Hippocampal formation (tissue), 2 donors: ENCODE measurements around the gene GABARAPL1.
"Not testable (repeated sequence)": the region's sequence is repeated elsewhere in the genome, so short reads cannot be mapped to it uniquely, and the experiment has no call there.

ENCODE experiments used
- DNase-seq, 2 donors: peaks; one replicate each; lab custom pipeline; 2025; lab: John Stamatoyannopoulos, UW

GABARAPL1 gene

DNA sequence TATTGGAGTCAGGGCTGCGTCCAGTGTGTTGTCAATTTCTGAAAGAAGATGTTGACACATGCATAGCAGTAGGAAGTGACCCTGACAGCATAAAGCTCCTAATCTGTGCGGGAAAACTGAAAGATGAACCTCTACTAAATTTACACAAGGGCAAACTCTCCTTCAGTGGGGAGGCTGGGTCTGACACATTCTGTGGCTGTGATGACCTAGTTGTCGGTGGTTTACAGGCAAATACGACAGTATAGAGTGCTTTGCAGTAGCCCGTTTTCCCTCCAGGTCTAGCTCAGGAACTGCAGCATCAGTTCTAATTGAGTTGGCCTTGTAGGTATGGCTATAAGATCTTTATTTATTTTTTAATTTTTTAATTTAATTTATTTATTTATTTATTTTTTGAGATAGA lies 14.8 kb upstream of the GABARAPL1 start:
- DNase-seq: no peak

DNA sequence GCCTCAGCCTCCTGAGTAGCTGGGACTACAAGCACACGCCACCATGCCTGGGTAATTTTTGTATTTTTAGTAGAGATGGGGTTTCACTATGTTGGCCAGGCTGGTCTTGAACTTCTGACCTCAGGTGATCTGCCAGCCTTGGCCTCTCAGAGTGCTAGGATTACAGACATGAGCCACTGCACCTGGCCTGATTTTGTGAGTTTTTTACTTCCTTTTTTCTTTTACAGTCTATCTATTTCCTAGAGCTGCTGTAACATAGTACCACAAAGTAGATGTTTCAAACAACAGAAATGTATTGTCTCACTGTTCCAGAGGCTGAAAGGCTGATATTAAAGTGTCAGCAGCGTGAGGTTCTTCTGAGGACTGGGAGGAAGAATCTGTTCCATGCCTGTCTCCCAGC lies 8.2 kb upstream of the GABARAPL1 start:
- not testable (repeated sequence) for DNase-seq

DNA sequence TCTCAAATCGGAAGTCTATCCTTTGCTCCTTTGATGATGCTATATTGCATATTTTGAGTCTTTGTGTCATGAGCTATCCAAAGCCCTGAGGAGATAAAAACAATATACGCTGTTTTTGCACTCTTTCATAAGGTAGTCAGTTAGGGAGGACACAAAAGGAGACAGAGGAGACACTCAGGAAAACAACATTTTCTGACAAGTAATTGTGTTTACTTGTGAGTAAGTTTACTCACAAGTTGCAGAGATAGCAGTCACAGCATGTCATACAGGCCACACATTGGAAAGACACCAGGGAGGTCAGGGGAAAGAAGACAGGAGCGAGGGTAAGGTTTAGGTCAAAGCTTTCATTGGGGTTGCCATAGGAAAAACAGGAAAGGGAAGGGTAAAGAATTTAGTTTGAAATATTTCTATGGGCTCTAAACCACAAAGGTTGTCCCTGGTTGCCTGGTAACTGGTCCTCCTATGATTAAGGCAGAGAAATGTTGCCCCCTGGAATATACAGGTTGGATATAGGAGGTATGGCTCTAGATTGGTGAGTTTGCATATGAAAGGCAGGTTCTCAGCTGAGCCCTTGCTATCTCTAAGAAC lies 7.4 kb upstream of the GABARAPL1 start:
- DNase-seq: no peak

DNA sequence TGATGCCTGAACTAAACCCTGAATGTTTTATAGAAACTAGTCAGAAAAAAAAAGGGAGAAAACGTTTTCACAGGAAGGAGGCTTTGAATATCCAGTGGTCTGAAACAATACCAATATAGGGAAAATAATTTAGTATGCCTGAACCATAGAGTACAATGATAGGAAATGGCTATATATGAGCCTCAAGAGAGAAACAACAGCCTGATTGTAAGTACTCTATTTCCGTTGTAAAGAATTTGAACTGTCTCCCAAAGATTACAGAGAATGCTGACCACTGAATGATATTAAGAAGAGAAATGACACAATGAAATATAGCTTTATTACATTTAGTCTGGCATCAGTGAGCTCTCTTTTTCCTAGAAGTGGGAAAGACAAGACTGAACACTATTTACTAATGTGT lies 5.5 kb upstream of the GABARAPL1 start:
- no peak for DNase-seq

DNA sequence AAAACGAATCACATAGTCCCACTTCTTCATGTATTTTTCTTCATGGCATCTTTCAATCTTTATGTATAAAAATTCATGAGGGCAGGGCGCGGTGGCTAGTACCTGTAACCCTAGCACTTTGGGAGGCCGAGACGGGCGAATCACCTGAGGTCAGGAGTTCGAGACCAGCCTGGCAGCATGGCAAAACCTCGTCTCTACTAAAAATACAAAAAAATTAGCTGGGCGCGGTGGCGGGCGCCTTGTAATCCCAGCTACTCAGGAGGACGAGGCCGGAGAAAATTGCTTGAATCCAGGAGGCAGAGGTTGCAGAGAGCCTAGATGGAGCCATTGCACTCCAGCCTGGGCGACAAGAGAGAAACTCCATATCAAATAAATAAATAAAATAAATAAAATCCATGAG lies 2.5 kb upstream of the GABARAPL1 start:
- DNase-seq: no peak

DNA sequence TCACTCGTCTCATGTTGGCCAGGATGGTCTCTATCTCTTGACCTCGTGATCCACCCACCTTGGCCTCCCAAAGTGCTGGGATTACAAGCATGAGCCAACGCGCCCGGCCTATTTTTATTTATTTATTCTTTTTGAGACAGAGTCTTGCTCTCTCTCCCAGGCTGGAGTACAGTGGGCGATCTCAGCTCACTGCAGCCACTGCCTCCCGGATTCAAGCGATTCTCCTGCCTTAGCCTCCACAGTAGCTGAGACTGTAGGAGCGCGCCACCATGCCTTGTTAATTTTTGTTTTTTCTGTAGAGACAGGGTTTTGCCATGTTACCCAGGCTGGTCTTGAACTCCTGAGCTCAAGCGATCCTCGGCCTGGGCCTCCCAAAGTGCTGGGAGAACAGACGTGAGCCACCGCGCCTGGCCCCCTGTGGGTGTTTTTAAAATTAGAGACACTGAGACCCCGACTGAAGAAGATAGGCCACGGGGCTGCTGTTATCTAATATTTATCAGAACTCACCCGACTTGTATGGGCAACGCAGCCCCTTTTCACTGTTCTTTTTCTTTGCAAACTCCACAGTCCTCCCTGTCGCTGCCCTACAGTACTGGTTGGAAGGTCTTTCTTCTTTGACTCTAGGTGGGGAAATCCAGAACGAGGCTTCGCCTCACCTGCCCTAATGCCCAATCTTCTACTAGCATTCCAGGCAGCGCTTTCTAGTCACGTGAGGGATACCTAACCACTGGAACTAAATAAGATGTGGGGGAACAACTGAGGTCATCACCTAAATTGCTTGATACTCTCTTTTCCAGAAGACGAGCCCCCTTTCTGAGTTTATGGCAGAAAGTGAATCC lies 1.4 kb upstream of the GABARAPL1 start:
- no peak for DNase-seq

DNA sequence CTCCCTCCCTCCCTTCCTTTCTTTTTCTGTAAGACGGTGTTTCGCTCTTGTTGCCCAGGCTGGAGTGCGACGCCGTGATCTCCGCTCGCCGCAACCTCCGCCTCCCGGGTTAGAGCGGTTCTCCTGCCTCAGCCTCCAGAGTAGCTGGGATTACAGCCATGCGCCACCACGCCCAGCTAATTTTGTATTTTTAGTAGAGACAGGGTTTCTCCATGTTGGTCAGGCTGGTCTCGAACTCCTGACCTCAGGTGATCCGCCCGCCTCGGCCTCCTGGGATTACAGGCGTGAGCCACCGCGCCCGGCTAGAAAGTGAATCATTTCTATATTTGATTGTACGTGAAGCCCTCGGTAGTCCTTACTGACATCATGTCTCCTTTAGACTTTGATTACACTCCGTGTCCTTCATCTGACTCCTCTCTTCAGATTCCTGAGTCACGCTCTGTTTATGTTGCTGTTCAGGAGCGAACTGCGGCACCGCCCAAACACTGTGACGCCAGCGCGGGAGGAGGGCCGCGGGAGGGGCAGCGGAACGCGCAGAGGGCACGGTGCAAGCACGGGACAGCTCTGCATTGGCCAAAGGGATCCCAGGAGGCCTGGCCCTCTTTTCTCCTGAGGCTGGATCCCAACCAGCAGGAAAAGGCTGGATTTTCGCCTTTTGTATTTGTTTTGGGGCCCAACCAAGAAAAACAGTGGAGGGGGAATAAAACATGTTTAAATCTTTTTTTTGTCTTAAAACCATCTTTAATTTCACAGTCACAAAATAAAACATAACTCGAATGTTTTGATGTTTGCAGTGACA lies 538 bp upstream of the GABARAPL1 start:
- DNase-seq: peak; percentile 87 to 91

DNA sequence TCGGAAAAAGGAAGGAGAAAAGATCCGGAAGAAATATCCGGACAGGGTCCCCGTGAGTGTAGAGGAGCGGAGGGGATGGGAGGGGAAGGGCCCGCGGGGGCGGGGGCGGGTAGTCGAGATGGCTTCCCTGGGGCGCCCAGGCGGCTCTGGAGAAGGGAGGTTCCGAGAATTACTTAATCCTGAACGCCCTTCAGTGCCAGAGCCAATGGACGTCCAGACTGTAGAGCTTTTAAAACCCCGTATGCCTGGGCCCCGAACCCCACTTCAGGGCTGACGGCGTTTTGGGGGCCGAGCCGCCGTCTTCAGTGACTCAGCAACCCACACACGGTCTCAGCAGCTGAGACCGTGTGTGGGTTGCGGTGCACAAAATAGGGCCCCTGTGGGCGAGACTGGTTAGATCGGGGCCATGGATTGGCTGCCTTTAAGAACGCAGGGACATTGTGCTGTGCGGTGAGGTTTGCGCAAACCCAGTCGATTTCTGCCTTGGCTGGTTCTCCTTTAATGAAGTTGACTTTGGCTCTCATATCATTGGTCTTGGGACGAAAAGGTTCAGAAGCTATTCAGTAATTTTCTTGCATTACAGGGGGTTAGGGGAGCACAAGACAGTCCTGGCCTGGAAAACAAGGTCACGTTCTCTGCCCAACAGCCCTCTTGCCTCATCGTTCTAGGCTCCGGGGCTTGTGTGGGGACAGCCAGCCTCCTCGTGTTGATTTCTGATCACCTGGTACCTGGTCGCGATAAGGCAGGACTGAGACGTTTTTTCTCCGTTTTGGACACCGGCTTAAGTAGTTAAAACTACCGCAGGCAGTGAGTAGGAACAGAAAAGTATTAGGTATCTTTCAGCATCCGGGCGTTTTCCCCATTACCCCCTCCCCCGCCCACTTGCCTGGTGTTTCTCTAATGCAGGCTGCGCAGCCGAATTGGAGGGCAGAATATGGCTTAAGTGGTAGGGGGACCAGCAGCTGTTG lies 775 bp downstream of the GABARAPL1 start:
- DNase-seq: peak; percentile 56 to 73

DNA sequence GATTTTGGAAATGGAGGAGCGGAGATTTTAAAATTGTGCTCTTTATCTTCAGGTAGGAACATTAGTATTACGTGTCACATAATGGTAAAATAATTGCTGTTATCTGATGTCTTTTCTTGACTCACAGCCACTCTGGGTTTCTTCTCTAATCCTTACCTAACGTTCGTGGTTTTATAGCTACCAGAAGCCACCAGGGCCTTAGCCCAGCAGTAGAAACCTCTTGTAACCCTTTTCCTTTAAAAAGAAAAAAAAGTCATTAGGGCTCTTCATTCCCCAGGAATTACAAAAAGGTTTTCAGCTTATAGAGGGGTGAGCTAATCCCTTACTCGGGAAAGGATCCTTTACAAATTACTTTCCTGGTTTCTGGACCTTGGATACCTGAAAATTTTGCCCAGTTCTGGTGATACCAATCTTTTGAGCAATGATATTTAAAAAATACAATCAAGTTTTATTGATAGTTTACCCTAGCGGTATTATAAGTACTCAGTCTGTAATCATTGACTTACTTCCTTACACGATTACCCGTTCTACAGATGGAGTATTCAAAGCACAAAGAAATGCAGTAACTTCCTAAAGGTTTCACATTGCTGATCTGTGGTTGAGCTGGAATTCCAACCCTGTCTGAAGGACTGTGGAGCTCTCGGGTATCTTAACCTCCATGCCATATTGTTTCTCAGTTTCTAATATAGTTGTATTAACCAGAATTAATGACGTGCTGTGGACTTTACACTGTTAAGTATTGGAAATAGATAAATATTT lies 1.6 kb downstream of the GABARAPL1 start:
- peak in 1 of 2 donors; percentile 51 for DNase-seq

DNA sequence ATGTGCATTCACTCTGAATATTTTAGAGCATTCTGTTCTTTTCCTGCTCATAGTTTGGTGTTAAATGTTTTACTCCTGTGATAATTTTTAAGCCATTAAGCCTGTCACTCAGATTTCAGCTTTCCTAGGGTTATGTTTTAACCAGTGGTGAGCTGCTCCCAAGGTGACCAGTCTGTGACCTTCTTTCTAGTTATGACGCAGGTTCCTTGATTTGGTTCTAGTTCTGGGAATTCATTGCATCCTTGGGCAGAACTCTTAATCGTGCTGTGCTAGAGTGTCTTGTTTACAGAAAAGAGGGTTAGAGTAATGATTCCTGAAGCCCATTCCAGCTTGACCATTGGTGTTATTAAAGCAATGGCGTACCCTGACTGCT lies 2.2 kb downstream of the GABARAPL1 start:
- no peak for DNase-seq

DNA sequence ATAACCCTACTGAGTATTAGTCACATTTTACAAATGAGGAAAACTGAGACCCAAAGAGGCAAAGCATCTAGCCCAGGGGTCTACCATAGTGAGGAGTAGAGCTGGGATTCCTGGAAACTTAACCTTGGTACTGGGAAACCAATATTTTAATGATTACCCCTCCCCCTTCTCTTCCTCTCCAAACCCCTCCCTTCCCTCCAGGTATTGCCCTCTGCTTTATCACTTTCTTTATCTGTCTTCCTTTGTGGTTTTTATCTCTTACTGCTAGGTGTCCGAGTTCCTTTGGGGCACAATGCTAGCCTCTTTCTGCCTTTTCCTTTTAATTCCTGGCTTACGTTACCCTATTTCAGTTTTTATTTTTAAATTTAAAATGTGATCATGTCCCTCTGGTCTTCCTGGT lies 2.8 kb downstream of the GABARAPL1 start:
- no peak for DNase-seq

DNA sequence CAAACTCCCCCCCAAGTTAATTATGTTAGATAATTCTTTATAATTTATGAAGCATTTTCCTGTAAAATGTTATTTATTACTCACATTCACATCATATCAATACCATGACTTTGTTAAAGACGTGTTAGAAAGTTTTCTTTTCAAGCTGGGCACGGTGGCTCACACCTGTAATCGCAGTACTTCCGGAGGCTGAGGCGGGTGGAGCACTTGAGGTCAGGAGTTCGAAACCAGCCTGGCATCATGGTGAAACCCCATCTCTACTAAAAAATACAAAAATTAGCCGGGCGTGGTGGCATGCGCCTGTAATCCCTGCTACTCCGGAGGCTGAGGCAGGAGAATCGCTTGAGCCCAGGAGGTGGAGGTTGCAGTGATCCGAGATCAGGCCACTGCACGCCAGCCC lies 3.3 kb downstream of the GABARAPL1 start:
- not testable (repeated sequence) for DNase-seq

DNA sequence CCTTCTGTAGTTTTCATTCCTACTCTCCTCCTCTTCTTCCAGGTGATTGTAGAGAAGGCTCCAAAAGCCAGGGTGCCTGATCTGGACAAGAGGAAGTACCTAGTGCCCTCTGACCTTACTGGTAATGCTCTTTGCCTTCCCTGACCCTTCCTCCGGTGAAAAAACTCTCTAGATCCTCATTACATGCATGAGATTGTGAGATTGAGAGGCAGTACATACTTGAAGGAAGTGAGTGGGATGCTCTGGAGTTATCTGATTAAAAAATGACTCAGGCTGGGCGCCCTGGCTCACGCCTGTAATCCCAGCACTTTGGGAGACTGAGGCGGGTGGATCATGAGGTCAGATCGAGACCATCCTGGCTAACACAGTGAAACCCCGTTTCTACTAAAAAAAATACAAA lies 5.3 kb downstream of the GABARAPL1 start:
- no peak for DNase-seq

DNA sequence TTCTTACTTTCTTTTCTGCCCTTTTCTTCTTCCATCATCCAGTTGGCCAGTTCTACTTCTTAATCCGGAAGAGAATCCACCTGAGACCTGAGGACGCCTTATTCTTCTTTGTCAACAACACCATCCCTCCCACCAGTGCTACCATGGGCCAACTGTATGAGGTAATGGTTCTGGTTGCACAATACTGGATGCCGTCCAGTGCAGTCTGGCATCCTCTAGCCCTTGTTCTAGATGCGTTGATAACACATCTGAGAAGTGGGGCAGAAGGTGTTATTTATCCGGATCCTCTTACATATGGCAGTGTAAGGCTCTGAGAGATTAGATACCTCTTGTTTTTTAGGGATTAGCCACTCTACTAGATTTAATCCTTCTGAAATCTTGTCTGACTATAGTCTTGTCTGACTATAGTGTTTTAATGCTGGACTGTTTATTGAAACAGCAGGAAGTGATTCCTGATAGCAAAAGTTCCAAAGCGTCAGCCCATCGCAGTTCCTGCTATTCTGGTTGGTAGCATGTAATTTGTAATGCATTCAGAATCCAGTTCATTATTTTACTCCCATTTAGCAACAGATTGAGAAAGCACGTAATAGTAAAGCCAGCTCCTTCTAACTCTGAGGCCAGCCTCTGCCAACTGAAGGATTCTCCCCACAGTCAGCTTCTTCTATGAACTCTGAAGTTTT lies 7.9 kb downstream of the GABARAPL1 start:
- DNase-seq: peak; percentile 20 to 31

DNA sequence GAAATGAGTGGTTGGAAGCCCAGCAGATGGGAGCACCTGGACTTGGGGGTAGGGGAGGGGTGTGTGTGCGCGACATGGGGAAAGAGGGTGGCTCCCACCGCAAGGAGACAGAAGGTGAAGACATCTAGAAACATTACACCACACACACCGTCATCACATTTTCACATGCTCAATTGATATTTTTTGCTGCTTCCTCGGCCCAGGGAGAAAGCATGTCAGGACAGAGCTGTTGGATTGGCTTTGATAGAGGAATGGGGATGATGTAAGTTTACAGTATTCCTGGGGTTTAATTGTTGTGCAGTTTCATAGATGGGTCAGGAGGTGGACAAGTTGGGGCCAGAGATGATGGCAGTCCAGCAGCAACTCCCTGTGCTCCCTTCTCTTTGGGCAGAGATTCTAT lies 9.2 kb downstream of the GABARAPL1 start:
- DNase-seq: no peak

DNA sequence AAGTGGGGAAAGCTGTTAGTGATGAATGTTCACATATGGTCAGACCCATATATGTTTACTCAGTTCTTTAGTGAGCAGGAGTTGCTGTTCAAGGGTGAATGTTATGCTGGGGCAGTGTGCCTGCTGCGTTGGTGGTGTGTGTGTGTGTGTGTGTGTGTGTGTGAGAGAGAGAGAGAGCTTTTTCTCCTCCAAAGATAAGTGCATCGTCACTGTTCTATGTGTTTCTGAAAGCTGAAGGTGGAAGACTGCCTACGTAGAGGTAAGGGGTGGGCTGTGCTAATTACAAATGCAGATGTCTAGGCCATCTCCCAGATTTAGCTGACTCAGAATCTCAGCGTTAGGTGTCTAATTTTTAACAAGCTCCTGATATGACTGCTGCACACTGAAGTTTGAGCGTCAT lies 10.5 kb downstream of the GABARAPL1 start:
- DNase-seq: no peak

DNA sequence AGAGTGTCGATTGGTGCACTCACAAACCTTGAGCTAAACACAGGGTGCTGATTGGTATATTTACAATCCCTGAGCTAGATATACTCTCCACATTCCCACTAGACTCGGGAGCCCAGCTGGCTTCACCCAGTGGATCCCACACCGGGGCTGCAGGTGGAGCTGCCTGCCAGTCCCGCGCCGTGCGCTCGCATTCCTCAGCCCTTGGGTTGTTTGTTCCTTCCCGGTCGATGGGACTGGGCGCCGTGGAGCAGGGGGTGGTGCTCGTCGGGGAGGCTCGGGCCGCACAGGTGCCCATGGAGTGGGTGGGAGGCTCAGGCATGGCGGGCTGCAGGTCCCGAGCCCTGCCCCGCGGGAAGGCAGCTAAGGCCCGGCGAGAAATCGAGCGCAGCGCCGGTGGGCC lies 12.7 kb downstream of the GABARAPL1 start:
- DNase-seq: not testable (repeated sequence)

DNA sequence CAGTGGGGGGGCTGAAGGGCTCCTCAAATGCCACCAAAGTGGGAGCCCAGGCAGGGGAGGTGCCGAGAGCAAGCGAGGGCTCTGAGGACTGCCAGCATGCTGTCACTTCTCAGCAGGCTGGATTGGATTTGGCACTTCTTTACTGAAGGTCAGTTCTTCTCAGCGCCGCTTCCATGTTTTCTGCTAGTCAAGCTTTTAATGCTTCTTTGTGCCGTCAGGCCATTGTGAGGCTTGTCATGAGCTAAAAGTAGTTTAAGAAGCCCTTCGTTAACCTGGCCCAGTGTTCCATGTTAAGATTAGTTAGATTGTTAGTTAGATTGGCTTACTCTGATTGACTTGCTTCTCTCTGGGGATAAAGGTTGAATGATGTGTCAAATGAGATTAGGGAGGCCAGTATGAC lies 13.4 kb downstream of the GABARAPL1 start:
- DNase-seq: no peak

DNA sequence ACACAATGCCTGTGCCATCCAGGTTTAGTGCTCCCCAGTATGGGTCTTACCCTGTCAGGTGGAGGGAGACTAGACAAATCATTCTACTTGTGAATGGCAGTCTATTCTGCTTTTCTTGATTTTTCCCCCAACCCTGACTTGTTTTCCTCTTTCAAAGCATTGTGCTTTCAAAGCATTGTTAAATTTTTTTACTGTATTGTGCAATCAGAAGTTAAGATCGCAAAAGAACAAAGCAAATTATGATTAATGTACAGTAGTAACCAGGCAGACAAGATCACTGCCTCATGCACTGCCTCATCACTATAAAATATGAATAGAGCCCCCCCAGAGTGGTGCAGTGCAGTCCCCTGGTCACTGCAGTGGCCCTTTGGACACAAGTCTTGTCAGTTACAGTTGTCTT lies 14.1 kb downstream of the GABARAPL1 start:
- DNase-seq: no peak

DNA sequence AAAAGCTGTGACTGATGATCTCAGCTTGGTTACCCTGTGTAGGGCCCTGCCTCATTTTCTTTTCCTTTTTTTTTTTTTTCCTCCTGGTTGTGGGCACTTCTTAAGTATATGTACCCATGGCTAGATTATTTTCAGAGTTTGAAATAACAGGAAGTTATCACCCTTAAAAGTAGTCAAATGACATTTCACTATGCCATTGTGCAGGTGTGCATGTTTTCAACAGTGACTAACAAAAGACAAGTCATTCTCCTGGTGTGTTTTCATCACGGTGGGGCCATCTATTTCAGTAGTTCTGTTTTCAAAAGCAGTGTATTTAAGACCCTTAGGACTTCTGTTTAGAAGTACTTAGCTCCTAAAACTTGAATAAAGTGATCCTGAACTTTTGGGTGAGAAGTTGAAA lies 15.0 kb downstream of the GABARAPL1 start:
- DNase-seq: no peak
